Measurements from ENCODE around the gene PKP3. TPM values are rescaled to one million over a fixed set of nuclear protein-coding genes. Genes with fewer than 3 reads are reported as not detected.

The PKP3 gene
- total RNA-seq, 4 donors from 2014 or later = 0.33 to 2.8 (median 1.3) TPM

DNA sequence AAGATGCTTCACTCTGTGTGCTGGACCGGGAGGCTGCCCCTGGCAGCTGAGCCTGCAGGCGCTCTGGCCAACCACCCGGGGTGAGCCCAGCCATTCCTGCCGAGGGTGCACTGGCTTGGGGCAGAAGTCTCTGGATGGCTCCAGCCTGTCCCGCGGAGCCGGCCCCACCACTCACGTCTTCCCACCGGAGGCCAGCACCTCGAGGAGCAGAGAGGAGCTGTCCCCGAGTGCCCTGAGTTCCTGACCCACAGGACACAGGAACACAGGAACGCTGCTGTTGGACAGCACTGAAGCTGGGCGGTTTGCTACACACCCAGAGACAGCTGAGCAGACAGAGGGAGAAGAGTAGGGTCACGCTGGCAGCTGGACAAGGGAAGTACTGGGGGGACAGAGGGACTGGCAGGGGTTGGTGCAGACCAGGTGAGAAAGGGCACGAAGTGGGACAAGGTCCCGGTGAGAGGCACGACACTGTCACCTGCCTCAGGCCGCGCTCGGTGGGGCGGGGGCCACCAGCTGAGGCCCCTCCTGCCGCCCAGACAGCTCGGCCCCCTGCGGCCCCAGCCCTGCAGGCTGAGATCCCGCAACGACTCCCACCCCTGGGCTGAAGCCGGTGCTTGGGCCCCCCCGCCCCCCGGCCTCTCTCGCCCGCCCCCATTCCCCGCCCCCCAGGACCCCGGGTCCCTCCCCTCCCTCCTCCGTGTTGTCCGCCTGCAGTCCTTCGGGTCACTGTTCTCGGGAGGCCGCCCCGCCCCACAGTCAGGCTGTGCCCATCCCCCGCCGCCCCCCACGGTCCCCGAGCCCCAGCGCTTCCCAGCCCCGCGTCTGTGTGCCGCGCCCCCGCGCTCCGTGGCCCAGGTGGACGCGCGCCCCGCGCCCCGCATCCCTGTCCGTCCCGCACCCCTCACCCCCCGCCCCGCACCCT is 25.3 kb upstream of the PKP3 start:
- no peak for TF ChIP-seq CTCF (IDR thresholded peaks at IDR 0.05; ENCODE audit: low read depth)

DNA sequence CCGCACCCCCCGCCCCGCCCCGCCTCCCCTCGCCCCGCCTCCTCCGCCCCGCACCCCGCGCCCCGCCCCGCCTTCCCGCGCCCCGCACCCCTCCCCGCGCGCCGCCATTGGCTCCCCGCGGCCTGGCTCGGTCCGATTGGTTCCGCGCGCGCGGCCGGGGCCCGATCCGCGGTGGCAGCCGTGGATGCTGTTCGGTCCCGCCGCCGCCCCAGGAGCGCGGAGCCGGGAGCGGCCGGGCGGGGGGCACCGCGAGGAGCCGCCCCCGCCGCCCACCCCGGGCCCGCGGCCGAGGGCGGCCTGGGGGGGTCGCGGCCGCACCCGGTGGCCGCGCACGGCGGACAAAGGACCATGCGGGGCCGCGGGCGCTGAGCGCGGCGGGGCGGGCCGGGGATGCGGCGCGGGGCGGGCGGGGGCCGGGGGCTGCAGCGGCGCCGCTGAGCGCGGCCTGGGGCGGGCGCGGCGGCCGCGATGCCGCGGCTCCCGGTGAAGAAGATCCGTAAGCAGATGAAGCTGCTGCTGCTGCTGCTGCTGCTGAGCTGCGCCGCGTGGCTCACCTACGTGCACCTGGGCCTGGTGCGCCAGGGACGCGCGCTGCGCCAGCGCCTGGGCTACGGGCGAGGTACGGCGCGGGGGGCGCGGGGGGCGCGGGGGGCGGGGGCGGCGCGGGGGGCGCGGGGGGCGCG is 24.5 kb upstream of the PKP3 start, which contains the start of gene B4GALNT4:
TSS of gene B4GALNT4 (plus strand) at position 164 of the 683 bp plus-strand sequence. CDS start at position 469, 305 bp downstream.
- TF ChIP-seq CTCF (IDR thresholded peaks at IDR 0.05; ENCODE audit: low read depth) = no peak

DNA sequence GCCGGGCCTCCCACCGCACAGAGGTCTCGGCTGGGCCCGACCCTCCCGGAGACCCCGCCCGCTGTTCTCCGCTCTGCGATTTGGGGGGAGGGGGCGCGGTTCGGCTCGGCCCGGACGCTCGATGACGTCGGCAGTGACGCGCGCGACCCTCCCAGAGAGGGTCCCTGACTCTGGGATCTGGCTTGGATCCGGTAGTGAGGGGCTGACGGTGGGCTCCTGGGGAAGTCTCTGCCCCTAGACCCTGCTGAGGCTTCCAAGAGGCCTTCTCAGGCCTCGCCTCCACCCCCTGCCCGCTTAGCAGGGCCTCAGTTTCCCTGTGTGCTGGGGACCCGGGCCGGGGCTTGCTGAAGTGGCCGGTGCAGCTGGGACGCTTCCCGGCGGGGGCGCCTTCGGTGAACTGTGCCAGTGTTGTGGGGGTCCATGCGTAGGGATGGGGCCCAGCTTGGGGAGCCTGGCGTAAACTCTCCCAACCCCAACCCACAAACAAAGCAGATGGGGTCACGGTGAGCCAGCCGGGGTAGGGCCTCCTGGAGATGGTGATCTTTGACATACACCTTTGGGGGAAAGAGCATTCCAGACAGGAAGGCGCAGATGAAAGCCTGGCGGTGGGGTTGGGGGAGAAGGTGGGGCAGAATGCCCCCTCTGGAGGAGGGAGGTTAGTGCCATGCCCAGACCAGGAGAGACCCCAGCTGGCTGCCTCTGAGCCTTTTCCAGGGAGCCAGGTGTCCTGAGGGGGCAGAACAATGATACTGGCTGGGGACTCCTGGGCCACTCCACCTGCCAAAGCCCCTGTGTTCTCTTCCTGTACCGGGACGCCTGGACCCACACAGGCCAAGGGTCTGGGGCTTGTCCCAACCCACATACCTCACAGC is 23.7 kb upstream of the PKP3 start:
- TF ChIP-seq CTCF (IDR thresholded peaks at IDR 0.05; ENCODE audit: low read depth) = no peak

- TF ChIP-seq CTCF (IDR thresholded peaks at IDR 0.05; ENCODE audit: low read depth) = no peak
These were observed 23.0 kb upstream of the PKP3 start for GRCh38 chr11:371051-371450.

GRCh38 chr11:371716-372590 is 22.1 kb upstream of the PKP3 start:
- no peak for TF ChIP-seq CTCF (IDR thresholded peaks at IDR 0.05; ENCODE audit: low read depth)

- no peak for TF ChIP-seq CTCF (IDR thresholded peaks at IDR 0.05; ENCODE audit: low read depth)
These were observed 20.9 kb upstream of the PKP3 start for GRCh38 chr11:372809-373715.
